Measurements from ENCODE around the gene DYRK1B.
A peak's percentile ranks its signal among the peaks of the same experiment; 100 is the strongest.
"Not testable (repeated sequence)": the region's sequence is repeated elsewhere in the genome, so short reads cannot be mapped to it uniquely, and the experiment has no call there.

DYRK1B gene

DNA sequence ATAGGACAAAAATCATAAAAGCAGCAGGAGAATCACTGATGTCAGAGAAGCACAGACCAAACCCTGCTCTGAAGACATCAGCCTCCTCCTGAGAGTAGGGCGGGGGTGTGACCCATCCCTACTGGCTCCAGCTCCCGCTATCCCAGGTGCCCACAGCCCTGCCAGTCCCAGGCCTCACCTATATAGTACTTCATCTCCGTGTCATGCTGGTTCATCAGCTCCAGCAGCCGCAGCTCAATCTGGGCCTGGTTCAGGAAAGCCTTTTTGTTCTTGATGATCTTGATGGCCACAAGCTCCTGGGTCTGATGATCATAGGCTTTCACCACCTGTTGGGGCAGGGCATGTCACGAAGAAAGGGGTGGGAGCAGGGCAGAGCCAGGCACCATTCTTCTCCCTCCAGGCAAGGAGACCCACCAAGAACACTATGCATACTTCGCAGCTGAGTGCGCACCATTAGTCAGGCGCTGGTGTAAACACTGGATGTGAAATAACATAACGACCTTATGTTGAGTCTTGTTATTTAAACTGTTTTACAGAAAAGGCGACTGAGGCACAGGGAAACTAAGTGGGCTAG, 4.2 kb downstream of the DYRK1B start:
- DNase-seq = no peak

DNA sequence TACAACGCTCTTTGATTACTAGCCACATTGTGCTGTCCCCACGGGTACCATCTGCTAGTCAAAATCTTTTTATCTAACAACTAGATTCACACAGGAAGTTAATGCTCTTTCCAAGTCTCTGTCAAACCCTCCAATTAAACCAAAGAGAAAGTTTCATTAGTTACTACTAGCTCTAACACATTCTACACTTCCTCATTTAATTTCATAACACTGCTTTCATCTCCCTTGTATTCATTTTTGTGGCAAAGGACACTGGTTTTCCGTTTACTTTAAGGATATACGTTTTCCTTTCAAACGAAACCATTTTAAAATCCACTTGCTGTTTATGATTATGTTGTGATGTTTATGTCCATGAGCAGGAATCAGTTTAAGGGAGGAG, 5.3 kb downstream of the DYRK1B start:
- DNase-seq = no peak

DNA sequence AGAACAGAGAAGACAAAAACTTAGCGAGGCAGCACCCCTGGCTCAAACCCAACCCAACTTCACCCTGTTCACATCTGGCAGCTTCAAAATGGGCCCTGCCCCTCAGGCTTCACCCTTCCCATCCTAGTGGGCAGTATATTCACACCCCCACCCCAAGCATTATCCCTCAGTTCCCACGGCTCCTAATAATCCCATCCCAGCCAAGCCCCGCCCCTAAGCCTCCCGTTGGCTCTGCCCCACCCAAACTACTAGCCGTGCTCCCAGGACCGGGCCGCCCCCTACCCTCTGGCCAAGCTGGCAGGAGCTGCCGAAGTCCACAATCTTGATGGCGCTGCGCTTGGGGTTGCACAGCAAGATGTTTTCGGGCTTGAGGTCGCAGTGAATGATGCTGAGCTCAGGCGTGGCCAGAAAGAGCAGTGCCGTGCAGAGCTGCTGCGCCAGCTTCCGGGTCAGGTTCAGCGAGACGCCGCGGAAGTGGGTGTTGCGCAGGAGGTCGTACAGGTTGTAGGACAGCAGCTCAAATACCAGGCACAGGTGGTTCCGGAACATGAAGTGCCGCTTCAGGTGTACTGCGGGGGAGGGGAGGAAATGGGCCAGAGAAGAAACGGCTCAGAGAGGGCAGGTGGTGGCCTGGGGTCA, 5.8 kb downstream of the DYRK1B start:
- DNase-seq = peak; percentile 51

DNA sequence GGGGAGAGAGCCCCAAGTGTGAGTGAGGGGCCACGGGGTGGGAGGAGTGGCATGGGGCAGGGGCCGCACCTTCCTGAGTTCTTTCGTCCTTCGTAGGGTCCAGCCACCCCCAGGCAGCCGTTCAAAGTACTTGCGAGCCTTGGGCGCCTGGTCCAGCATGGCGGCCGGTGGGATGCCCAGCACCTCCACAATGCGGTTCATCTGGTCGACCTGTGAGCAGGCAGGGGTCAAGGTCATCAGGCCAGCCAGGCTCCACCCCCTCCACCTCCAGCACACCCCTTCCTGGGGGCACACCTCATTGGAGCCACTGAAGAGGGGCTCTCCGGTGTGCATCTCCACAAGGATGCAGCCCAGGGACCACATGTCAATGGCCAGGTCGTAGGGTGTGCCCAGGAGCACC, 6.7 kb downstream of the DYRK1B start:
- no peak for DNase-seq

DNA sequence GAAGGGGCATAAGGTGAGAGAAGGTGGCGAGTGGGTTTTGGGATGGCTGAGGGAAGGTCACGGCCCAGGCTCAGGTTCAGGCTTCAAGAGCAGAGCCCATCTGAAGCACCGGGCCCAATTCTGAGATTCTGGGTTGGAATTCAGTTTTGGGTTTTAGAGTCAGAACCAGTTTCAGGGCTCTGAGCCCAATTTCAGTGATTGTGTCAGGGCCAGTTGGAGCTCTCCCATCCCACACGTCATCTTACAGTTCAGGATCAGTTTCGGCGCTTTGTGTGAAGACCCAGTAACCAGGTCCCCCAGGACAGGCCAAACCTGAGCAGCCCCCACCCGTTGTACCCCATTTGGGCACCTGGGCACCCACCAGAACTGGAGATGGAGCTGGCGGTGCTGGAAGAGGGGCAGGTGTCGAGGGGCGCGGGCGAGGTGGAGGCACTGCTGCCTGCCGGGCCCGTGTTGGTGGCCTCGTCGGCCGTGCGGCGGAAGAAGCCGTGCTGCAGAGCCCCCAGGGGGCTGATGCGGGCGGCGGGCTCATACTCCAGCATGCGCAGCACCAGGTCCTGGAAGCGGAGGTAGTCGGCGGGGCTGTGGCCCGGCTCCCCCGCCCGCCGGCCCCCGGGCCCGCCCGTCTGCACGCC, 7.5 kb downstream of the DYRK1B start:
- no peak for DNase-seq

DNA sequence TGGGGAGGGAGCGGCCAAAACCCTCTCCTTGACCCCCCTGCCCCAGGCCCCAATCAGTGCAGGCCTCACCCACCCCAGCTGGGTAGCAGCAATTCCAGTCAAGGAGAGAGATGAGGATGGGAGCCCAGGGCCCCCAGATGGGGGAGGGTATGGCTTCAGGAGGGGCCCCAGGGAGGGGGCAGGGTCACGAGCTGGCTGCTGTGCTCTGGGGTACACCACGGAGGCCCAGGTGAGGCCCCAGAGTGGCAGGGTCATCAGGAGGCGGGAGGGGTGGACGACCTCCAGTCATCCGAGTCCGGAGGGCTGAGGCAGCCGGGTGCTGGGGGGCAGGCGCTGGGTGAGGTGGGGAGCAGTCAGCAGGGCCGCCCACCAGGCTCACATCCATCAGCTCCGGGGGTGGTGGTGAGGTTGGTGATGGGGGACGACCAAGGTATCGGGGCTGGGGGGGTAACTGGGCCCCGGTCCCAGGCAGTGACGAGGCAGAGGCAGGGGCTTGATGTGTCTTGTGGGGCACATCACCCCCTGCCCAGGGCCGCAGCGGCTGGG, 8.4 kb downstream of the DYRK1B start:
- no peak for DNase-seq

DNA sequence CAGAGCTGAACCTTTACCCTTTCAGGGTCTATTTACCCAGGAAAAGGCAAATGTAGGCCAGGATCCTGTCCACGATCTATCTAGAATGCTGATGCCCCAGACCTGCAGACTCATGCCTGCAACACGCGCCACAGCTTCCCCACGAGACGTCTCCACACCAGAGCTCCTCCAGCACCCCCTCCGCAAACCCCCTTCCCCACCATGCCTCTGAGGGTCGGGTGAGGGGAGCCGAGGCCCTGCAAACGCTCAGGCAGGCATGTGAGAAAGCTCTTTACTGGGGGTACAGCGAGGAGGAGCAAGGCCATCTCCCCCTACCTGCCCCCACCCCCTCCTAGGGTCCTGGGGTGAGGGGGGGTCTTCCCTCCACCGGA, 8.9 kb downstream of the DYRK1B start:
- DNase-seq = no peak

DNA sequence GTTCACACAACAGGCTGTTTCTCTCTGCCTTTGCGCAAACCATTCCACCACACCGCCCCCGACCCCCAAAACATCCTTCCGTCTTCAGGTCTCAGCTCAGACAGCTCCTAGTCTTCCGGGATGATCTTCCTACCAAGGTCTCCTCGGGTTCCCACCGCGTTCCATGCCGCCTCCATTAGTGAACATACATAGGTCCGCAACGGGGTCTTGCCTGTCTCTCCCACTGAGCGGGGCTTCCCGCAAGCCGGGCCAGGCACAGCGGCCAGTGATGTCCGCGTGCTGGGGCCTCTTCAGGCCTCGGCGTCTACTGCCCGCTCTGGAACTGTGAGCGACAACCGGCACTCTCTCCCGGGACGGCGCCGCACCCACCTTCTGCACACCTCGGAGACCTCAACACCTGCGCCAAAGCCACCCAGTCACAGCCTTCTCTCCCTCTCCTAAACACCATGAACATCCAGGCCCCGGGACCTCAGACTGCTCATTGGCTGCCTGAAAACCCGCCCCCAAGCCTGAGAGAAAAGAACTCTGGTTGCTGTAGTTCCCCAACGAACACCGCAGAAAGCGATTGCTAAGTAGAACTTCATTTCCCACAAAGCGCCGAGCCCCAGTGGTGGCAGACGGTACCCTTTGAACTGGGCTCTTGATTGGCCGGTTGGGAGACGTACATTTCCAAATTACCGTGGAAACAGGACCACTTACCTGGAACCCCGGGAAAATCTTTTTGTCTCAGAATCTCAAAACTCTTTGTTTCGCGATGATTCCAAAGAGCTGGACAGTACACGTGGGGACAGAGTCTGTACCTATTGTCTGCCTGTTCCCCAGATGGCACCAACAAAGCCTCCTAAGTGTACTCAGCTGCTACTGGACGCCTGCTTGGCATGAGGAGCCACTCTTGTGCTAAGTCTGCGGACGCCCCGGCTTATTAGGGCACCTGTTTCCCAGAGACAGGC, 9.5 kb downstream of the DYRK1B start:
- peak; percentile 92 for DNase-seq

DNA sequence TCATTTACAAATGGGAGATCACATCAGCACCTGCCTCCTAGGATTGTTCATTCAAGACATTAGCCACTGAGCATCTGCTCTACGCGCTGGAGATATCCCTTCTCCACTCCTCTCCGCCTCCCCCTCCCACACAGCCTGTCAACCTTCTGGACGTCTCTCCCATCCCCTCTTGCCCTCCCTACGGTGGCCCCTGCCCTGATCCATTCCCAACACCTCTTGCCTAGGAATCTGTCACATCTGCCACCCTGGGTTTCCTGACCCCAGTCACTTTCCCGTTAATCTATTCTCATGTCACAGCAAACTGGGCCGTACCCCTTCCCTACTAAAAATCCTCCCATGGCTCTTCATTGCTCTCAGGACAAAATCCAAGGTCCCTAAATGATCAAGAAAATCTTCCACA, 10.3 kb downstream of the DYRK1B start:
- no peak for DNase-seq

DNA sequence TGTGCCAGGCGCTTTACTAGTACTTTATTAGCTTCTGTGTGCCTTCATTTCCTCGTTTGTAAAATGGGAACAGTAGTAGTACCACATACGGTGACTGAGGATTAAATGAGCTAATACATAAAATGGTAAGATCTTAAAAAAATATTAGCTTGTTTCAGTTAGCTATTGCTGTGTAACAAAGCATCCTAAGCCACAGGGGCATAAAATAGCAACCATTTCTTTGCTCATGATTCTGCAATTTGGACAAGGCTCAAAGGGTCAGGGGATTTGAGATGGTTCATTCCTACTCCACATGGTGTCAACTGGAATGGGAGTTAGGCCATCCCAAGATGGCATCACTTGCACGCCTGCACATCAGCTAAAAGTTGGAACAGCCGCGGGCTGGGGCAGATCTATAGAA, 13.3 kb downstream of the DYRK1B start:
- no peak for DNase-seq

DNA sequence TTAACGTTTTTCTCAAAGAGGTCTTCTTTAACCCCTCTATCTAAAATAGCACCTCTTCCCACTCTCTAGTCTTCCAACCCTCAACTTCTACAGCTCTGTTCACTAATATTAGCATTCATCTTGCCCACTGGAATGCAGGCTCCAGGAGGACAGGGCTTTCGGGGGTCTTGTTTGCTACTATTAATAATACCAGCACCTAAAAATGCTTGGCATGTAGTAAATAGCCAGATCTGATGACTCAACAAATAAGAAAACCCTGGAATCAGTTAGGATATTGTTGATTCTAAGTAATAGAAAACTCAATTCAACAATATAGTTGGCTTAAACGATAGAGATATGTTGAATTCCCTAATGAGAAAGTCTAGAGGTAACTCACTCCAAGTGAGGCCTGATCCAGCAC, 14.2 kb downstream of the DYRK1B start:
- DNase-seq = no peak

DNA sequence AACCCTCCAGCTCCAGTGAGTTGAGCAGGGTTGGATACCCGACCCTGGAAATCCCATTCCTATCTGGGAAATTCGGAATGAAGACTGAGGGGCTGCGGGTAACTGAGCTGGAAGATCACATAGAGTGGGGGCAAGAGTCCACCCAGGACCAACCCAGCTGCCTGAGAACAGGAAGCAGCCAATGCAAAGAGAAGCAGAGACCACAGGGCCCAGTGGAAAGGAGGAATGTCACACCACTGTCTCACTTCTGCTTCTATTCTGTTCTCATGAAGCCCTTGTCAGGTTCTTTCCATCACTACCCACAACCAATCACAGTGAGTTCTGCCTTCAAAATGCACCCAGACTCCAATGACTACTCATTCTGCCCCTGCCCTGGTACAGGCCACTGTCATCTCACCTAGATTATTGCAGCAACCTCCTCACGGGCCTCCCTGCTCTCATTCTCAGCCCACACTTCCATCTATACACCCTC, 15.3 kb downstream of the DYRK1B start:
- DNase-seq = no peak

DNA sequence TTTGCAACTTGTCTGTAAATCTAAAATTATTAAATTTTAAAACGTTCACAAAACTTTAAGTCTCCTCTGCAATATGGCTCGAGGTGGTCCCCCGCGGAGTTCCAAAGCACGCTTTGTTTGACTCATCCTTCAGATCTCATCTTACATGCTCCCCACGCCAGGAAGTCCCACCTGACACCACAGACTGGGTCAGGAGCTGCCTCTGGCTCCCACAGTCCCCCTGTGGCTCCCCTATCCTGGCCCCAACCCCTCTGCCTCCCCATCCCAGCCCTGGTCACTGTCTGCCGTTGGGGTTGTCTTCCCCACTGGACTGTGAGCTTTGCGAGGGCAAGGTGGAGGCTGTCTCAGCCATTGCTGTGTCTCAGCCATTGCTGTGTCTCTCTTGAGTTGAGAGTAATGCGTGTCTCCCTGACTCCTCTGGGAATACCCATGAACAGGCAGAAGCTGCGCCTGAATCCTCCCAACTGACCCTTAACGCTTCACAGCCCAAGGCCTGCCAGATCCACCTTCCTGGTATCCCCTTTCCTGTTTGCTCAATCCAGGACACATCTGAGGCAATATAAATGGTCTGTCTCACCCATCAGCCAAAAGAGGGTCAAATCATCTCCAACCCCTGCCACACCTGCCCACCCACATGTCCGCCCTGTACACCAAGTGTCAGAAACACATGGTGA, 15.9 kb downstream of the DYRK1B start:
- no peak for DNase-seq

DNA sequence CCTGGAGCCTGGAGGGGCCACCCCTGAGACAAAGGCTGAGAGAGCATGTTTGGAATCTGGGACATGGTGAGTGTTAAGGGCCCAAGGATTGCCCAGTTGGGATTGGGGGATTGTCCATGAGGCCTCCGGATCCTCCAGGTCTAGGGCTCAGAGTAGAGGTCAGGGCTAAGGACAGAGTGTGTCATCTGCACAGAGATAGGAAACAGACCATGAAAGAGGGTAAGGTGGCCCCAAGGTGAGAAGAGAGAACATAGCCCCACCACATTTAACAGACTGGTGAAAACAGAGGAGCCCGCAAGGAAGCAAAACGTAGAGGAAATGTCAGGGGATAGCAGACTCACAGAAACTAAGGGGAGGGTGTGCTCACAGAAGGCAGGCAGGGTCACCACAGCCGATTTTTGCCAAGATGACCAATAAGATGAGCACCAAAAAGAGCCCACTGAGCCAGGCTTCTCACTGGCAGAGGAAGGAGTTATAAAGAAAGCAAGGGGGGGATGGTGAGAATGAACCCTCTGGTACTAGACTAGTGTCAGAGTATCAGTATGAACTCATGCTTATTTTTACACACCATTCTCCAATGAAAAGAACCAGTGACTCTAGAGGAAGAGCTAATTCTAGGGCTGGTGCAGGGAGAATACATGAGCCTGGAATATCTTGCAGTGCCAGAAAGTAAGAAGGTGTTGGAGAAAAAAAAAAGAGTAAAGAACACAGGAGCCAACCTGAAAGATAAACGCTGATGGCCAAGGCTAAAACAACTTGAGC, 17.5 kb downstream of the DYRK1B start:
- DNase-seq = no peak

DNA sequence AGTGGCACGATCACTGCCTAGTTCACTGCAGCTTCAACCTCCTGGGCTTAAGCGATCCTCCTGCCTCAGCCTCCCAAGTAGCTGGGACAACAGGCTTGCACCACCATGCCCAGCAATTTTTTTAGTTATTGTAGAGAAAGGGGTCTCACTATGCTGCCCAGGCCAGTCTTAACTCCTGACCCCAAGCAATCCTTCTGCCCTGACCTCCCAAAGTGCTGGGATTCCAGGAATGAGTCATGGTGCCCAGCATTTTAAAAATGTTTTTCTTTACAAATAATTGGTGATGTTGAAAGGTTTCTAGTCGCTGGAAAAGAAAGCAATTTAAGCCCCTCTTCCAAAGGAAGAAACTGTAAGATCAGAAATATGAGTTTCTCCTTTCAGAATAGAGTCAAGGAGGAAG, 19.4 kb downstream of the DYRK1B start:
- DNase-seq = no peak

DNA sequence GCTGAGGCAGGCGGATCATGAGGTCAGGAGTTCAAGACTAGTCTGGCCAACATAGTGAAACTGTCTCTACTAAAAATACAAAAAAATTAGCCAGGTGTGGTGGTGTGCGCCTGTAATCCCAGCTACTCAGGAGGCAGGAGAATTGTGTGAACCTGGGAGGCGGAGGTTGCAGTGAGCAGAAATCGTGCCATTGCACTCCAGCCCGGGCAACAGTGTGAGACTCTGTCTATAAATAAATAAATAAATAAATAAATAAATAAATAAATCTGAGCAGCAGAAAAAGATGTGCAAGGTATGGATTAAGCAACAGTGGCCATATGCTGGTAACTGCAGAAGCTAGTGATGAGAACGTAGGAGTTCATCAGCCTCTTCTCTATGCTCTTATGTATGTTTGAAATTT, 19.9 kb downstream of the DYRK1B start:
- not testable (repeated sequence) for DNase-seq

DNA sequence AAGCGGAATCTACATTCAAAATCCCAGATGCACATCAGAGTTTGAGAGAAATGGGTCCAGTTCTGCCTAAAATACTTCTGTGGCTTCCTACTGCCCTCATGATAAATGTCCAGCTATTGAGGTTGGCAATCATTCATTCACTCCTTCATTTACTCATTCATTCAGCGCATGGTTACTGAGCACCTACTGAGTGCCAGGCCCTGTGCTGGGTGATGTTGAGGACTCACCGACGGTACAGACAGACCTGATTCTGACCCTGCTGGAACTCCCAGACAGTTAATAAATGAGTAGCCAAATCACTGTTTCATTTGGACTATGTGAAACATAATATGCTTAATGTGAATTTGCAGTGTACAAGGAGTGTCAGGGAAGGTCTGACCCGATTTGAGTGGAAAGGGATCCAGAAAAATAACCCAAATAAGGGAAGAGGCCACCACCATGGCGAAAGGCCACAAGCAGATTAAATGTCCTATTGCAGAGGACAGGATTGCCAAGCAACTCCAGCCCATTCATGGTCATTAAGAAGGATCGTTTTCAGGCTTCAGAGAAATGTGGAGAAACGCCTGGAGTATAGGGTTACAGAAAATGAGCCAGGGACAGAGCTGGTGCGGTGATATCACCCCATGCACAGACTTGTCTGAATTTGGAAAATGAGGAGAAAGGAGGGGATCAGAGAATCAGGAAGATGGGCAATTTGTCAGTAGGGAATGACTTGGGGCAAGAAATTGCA, 20.5 kb downstream of the DYRK1B start:
- no peak for DNase-seq

DNA sequence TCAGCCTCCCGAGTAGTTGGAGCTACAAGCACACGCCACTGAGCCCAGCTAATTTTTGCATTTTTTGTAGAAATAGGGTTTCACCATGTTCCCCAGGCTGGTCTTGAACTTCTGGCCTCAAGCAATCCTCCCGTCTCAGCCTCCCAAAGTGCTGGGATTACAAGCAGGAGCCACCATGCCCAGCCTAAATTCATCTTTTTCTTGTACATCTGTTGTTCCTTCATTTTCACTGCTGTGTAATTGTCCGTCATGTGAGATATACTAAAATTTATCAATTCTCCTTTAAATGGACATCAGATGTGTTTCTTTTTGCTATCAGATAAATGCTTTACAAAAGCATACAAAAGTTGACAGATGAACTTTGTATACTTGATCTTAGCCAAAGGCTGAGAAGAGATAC, 22.9 kb downstream of the DYRK1B start:
- no peak for DNase-seq

DNA sequence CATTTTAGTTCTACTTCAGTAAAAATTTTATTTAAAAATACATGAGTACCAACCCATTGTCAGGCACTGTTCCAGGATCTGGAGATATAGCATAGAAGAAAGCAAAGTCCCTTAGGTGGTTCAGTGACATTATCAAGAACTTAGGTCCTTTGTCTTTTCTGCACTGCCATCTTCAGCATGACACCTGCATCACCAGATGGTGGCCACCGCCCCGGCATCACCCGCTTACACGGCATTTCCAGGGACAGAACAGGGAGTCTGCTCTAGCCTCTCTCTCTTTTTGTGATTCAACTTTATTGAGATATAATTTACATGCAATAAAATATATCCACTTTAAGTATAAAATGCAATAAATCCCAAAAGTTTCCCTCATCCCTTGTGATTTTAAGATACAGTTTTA, 23.5 kb downstream of the DYRK1B start:
- no peak for DNase-seq

DNA sequence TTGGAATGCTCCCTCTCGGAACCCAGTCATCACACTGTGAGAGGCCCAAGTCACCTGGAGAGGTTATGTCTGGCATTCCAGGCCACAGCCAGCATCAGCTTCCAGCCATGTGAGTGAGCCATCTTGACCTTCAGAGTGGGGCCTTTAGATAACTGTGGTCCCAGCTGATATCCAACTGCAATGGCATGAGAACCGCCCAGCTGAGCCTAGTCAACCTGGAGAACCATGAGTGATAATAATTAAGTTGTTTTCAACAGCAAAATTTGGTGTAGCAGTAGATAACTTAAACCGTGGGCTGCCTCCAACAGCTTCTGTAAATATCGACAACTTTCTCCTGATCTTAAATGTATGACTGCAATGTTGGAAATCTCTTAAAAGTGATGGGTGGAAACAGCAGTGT, 24.6 kb downstream of the DYRK1B start:
- no peak for DNase-seq

DNA sequence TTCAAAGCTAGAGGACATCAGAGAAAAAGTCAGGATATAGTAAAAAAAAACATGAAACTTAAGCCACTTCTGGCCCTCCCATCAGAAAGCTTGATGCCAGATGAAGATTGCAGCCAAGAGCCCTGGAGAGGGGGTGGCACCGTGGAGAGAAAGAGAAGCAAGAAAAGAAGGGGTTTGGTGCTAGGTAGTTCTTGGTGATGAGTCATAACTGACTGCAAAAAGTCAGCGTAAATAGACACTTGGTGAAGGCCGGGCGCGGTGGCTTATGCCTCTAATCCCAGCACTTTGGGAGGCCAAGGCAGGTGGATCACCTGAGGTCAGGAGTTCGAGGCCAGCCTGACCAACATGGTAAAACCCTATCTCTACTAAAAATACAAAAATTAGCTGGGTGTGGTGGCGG, 25.3 kb downstream of the DYRK1B start:
- not testable (repeated sequence) for DNase-seq
